Rectal smooth muscle tissue (tissue), 1 donor: ENCODE measurements around the gene BRAF.
A peak's percentile ranks its signal among the peaks of the same experiment; 100 is the strongest.
"Not testable (repeated sequence)": the region's sequence is repeated elsewhere in the genome, so short reads cannot be mapped to it uniquely, and the experiment has no call there.

Experiments used
- H3K27ac ChIP-seq: one replicate; pipeline ENCODE4 v1.7.0; 2013; ENCODE audit warnings: low read depth, low read length, inconsistent platforms
- H3K27me3 ChIP-seq: one replicate; pipeline ENCODE4 v1.7.0; 2013; ENCODE audit warnings: low read length; ENCODE audit not compliant: control insufficient read depth, insufficient read depth
- H3K36me3 ChIP-seq: one replicate; pipeline ENCODE4 v1.7.0; 2013; ENCODE audit warnings: low read length; ENCODE audit not compliant: control insufficient read depth, insufficient read depth
- H3K4me1 ChIP-seq: one replicate; pipeline ENCODE4 v1.7.0; 2013; ENCODE audit warnings: low read length; ENCODE audit not compliant: control insufficient read depth, insufficient read depth
- H3K4me3 ChIP-seq: one replicate; pipeline ENCODE4 v1.7.0; 2013; ENCODE audit warnings: low read length
- H3K9ac ChIP-seq: one replicate; pipeline ENCODE4 v1.7.0; 2013; ENCODE audit warnings: low read length

BRAF gene

DNA sequence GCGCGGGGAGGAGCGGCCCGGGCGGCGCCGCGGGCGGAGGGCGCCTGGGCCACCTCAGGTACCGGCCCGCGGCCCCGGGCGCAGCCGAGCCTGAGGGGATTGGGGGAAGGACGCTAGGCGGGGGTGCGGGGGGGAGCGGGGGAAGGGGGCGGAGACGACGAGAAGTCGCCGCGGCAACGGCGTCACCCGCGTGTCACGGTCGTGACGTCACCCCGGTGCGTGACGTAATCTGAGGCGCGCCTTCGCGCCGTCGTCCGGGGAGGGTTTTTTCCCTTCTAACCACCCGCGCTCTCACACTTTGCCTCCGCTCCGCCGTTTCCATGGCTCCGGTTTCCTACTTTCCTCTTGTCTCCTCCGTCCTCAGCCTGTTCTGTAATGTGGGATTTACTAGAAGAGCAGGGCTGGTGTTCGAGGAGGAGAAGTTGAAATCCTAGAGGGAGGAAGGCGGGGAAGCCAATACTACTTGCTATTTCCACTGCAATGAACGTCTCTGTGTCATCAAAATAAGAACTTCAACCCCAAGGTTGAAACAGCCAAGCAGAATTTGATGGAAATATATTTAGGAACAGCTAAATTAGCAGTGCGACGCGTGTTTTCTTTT, at the start of gene BRAF:
Gene BRAF (minus strand): TSS at position 109 of the 601 bp plus-strand sequence. CDS start 226 bp downstream, outside the sequence.
- no peaks in the 10 kb centered on the region for H3K27me3 ChIP-seq

DNA sequence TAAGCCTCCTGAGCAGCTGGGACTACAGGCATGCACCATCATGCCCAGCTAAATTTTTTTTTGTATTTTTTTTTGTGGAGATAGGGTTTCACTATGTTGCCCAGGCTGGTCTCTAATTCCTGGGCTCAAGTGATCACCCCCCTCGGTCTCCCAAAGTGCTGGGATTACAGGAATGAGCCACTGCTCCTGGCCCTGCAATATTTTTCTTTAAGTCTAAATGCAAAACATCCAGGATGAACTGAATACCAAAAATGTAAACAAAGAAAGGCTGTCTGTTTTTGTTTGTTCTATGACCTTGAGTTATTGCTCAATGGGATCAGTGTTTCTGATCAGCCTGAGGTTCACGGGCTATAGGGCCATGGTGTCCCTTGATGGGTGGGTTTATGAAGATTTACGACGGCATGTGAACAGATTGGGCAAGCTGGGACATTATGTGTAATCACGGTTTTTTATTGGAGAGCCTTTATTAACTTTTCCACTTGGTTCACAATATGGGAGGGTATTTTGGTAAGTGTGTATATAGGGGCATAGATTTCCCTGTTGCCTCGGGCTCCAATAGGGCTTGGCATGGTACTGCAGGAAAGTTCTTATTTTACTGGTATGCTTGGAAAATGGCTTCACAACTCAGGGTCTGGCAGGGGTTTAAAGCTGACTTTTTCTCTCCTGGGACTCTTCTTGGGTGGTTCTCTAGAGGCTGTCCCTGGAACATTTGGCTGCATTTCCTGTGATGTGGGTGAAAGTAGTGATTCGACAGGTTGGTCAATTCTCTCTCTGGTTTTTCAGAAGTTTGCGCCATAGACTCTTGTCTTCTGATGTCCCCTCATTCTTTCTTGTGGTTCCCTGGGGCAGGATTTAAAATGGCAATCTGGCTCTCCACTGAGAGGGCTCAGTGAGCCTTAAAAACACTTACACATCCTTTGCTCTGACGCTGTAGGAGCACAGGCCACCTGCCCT, 48.4 kb upstream of the BRAF start:
- Histone ChIP-seq H3K9ac (no peak overlapping the region), H3K27ac (no peak overlapping the region), H3K4me3 (no peak overlapping the region), H3K27me3 (no peaks in the 10 kb centered on the region), H3K36me3 (no peaks in the 10 kb centered on the region), H3K4me1 (no peaks in the 10 kb centered on the region)

More for the DNA sequence above, at the start of gene BRAF:
- Histone ChIP-seq H3K27ac (peak within 1 kb of the TSS; percentile 96), H3K36me3 (no peaks in the 10 kb centered on the region), H3K9ac (peak within 1 kb of the TSS; percentile 87), H3K4me1 (peaks cover 7% of the 10 kb centered on the region), H3K4me3 (peak within 1 kb of the TSS; percentile 91)

DNA sequence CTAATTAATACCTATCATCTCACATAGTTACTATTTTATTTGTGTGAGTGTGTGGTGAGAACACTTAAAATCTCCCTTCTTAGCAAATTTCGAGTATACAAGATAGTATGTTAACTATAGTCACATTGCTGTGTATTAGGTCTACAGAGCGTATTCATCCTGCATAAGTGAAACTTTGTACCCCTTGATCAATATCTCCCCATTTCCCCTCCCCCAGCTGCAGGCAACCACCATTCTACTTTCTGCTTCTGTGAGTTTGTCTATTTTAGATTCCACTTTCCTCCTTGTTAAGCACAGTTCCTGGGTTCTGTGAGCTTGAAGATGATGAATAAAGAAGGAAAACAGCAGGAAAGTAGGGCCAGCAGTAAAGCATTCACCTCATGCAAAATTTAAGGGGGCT, 47.6 kb upstream of the BRAF start:
- Histone ChIP-seq H3K4me1 (no peaks in the 10 kb centered on the region), H3K4me3 (no peak overlapping the region), H3K36me3 (no peaks in the 10 kb centered on the region), H3K9ac (no peak overlapping the region), H3K27me3 (no peaks in the 10 kb centered on the region), H3K27ac (no peak overlapping the region)

DNA sequence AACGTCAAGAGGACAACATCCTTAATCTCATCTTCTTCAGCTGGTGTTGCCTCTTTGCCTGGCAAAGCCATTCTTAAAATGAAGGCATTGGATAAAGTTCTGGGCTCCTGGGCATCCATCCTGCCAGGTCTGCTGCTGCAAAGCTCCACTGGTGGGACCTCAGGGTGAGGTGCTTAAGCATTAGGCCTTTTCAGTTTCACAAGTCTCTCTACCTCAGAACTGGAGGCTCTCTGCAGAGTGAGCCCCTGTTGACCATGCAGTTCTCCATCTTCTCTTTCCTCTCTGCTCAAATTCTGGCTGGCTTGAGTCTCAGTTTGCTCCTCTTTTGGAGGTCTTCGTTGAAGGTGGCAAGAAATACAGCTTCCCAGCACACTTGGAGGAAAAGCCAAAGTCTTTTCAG, 42.7 kb upstream of the BRAF start:
- no peak overlapping the region for H3K4me3 ChIP-seq
- no peak overlapping the region for H3K27ac ChIP-seq
- no peaks in the 10 kb centered on the region for H3K36me3 ChIP-seq
- no peaks in the 10 kb centered on the region for H3K27me3 ChIP-seq
- no peaks in the 10 kb centered on the region for H3K4me1 ChIP-seq
- no peak overlapping the region for H3K9ac ChIP-seq

DNA sequence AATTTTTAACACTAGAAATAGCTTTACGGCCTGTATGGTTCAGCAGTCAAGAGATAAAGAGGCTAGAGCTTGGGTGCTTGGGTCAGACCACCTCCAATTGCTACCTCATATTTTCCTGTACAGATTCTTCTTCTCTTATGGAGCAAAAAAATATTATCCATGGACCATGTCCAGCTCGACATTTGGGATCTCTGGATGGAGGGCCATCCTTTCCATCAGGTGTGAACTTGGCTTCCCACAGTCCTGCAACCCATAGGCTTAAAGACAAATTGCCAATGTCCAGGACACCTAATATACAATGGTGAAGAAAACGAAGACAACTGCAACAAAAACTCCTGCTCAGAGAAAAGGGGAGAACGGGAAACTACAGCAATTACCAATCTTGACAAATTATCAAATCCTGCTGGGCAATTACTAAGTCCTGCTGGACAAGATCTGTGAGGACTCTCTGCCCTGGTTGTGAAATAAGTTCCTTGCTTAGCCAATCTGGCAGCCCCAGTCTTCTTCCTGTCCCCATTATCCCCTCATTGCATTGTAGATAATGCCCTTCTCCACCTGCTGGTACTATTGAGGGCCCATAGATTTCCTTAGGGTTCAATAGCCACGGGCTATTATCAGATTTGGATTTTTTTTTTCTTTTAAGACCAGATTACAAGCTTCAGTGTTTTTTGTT, 42.0 kb upstream of the BRAF start:
- H3K4me3 ChIP-seq = no peak overlapping the region
- no peak overlapping the region for H3K9ac ChIP-seq
- H3K27me3 ChIP-seq = no peaks in the 10 kb centered on the region
- no peak overlapping the region for H3K27ac ChIP-seq
- no peaks in the 10 kb centered on the region for H3K4me1 ChIP-seq
- H3K36me3 ChIP-seq = no peaks in the 10 kb centered on the region

DNA sequence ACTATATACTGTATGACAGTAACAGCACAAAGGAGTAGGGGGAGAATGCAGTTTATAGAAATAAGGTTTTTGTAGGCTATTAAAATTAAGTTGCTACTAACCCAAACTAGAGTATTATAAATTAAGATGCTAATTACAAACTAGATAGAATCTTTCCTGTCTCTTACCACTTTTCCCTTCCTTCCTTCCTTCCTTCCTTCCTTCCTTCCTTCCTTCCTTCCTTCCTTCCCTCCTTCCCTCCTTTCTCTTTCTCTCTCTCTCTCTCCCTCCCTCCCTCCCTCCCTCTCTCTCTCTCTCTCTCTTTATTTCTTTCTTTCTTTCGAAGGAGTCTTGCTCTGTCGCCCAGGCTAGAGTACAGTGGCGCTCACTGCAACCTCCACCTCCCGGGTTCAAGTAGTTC, 36.4 kb upstream of the BRAF start:
- H3K27ac ChIP-seq = no peak overlapping the region
- no peak overlapping the region for H3K4me3 ChIP-seq

DNA sequence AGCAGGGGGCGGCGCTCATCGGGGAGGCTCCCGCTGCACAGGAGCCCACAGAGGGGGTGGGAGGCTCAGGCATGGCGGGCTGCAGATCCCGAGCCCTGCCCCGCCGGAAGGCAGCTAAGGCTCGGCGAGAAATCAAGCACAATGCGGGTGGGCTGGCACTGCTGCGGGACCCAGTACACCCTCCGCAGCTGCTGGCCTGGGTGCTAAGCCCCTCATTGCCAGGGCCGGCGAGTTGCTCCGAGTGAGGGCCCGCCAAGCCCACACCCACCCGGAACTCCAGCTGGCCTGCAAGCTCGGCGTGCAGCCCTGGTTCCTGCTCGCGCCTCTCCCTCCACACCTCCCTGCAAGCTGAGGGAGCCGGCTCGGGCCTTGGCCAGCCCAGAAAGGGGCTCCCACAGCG, 32.3 kb upstream of the BRAF start:
- H3K4me1 ChIP-seq, H3K27me3 ChIP-seq, H3K9ac ChIP-seq, H3K36me3 ChIP-seq, H3K4me3 ChIP-seq, H3K27ac ChIP-seq: not testable (repeated sequence)

More for the DNA sequence above, 36.4 kb upstream of the BRAF start:
- H3K36me3 ChIP-seq = no peaks in the 10 kb centered on the region
- no peak overlapping the region for H3K9ac ChIP-seq
- no peaks in the 10 kb centered on the region for H3K4me1 ChIP-seq
- no peaks in the 10 kb centered on the region for H3K27me3 ChIP-seq

DNA sequence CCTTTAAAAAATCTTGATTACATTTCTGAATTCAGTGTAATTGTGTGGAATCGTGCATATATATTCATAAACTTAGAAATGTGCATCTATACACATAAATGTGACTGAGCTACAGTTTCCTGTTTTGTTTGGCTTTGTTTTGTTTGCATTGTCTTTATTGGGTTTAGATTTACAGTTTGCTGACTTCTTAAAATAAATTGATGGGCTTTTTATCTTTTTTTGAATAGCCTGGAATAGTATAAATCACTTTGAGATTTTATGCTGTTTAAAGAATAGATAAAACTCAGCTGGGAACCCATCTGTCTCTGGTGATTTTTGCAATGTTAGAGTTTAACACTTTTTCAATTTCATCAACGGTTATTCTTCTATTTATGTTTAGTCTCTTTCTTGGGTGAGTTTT, 21.2 kb upstream of the BRAF start:
- no peaks in the 10 kb centered on the region for H3K27me3 ChIP-seq
- no peaks in the 10 kb centered on the region for H3K36me3 ChIP-seq
- no peak overlapping the region for H3K9ac ChIP-seq
- no peak overlapping the region for H3K4me3 ChIP-seq
- no peak overlapping the region for H3K27ac ChIP-seq
- H3K4me1 ChIP-seq = no peaks in the 10 kb centered on the region

DNA sequence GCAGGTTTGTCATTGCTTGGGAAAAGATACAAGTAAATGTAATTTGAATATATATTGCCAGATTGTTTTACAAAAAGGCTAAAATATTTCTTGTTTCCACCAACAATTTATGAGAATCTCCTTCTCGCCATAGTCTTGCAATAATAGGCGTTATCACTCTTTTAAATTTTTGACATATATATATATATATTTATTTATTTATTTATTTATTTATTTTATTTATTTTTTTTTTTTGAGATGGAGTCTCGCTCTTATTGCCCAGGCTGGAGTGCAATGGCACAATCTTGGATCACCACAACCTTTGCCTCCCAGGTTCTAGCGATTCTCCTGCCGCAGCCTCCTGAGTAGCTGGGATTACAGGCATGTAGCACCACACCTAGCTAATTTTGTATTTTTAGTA, 17.5 kb upstream of the BRAF start:
- not testable (repeated sequence) for H3K36me3 ChIP-seq, H3K27ac ChIP-seq, H3K4me3 ChIP-seq, H3K27me3 ChIP-seq, H3K4me1 ChIP-seq, H3K9ac ChIP-seq

DNA sequence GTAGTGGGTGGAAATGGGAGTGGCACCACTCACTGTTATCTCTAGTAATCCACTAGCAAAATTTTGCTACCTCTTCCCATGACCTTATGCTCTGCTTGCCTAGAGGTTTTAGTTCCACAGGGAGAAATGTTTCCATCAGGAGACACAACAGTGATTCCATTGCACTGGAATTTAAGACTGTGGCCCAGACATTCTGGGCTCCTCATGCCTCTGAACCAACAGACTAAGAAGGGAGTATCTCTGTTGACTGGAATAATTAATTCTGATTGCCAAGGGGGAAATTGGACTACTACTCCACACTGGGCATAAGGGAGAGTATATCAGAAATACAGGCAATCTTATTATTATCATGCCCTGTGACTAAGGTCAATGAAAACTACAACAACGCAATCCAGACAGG, 16.2 kb upstream of the BRAF start:
- no peaks in the 10 kb centered on the region for H3K27me3 ChIP-seq
- H3K9ac ChIP-seq = no peak overlapping the region
- H3K36me3 ChIP-seq = no peaks in the 10 kb centered on the region
- no peak overlapping the region for H3K27ac ChIP-seq
- no peaks in the 10 kb centered on the region for H3K4me1 ChIP-seq
- no peak overlapping the region for H3K4me3 ChIP-seq

DNA sequence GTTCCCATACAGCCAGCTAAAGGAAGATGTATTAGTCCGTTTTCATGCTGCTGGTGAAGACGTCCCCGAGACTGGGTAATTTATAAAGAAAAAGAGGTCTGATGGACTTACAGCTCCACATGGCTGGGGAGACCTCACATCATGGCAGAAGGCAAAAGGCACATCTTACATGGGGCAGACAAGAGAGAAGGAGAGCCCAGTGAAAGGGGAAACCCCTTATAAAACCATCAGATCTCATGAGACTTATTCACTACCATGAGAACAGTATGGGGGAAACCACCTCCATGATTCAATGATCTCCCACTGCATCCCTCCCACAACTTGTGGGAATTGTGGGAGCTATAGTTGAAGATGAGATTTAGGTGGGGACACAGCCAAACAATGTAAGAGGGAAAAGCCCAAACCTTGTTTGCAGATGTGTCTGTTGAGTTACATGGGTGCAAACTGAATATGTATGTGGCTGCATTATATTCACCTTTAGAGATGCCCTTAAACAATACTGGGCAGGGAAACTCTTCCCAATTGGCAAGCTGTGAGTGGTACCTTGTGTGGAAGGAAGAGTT, 13.1 kb upstream of the BRAF start:
- Histone ChIP-seq H3K27ac (no peak overlapping the region), H3K4me1 (no peaks in the 10 kb centered on the region), H3K27me3 (no peaks in the 10 kb centered on the region), H3K36me3 (no peaks in the 10 kb centered on the region), H3K4me3 (no peak overlapping the region), H3K9ac (no peak overlapping the region)
